Kidney (tissue), 14 donors: ENCODE results near the gene DCLRE1B. TPM values are rescaled to one million over a fixed set of nuclear protein-coding genes. Genes with fewer than 3 reads are reported as not detected.

Source experiments
- DNase-seq, 5 donors: peaks; one replicate each; pipeline ENCODE4 v3.0.0-alpha.2; 2013 to 2020
- FAIRE-seq: peaks from 2 replicates; lab custom pipeline; 2012; peaks lifted over from hg19 to GRCh38; lab: Jason Lieb, UNC
- H3K27ac ChIP-seq, 2 donors: one replicate each; pipeline ENCODE4 v1.7.0; 2013; ENCODE audit warnings: low read depth in 2 of 2, low read length in 2 of 2, inconsistent platforms in 1 of 2
- H3K27me3 ChIP-seq: one replicate; pipeline ENCODE4 v1.7.1; 2013; ENCODE audit warnings: low read length, inconsistent platforms; ENCODE audit not compliant: control insufficient read depth, insufficient read depth
- H3K36me3 ChIP-seq, 3 donors: one replicate each; pipeline versions ENCODE4 v1.7.0 to v1.7.1; 2013; ENCODE audit warnings: low read length in 3 of 3, control low read depth in 1 of 3, inconsistent platforms in 1 of 3; ENCODE audit not compliant: insufficient read depth in 3 of 3, control insufficient read depth in 2 of 3
- H3K4me1 ChIP-seq, 3 donors: one replicate each; pipeline versions ENCODE4 v1.7.0 to v1.7.1; 2013; ENCODE audit warnings: low read length in 3 of 3, inconsistent platforms in 1 of 3, low read depth in 1 of 3; ENCODE audit not compliant: control insufficient read depth in 2 of 3, insufficient read depth in 2 of 3
- H3K4me3 ChIP-seq, 3 donors: one replicate each; pipeline versions ENCODE4 v1.7.0 to v1.8.1; 2013; ENCODE audit warnings: low read length in 3 of 3, control low read depth in 1 of 3, inconsistent platforms in 1 of 3
- H3K9ac ChIP-seq, 3 donors: one replicate each; pipeline versions ENCODE4 v1.7.0 to v1.7.1; 2013; ENCODE audit warnings: low read length in 3 of 3, control low read depth in 1 of 3, inconsistent platforms in 1 of 3
- H3K9me3 ChIP-seq, 3 donors: one replicate each; pipeline versions ENCODE4 v1.7.0 to v1.7.1; 2013; ENCODE audit warnings: low read length in 3 of 3, control low read depth in 1 of 3, inconsistent platforms in 1 of 3; ENCODE audit not compliant: control insufficient read depth in 2 of 3, insufficient read depth in 1 of 3
- CTCF ChIP-seq: IDR thresholded peaks from 3 replicates; pipeline ENCODE4 v1.5.1; 2012; ENCODE audit warnings: mild to moderate bottlenecking, moderate library complexity, borderline replicate concordance; ENCODE audit not compliant: insufficient read depth; ENCODE audit errors: extremely low read depth
- intact Hi-C: fragments of 100-400 bp; cut with DNase I; formaldehyde crosslinking; loops from one replicate; pipeline ENCODE4 v1.11.1; 2022
- polyA plus RNA-seq: library from polyadenylated mRNA; stranded (reverse); fragments of 350-450 nt; fragmentation: Illumina TruSeq; extraction: RNeasy Lipid Tissue Mini Kit (QIAGEN cat#74804); gene quantifications from one replicate; pipeline ENCODE4 v1.2.3, GENCODE V29; 2014; ENCODE audit warnings: low read depth, low replicate concordance; ENCODE audit not compliant: insufficient read depth
- total RNA-seq: library from RNA; stranded (reverse); fragmentation: NEBNext Ultra II Directional; extraction: Animal tissue kit (Norgen Biotek cat#: 25700); gene quantifications from one replicate; pipeline ENCODE4 v1.2.1, GENCODE V29; 2021
- donor health status: control.
- donor health status: control.
- donor health status: control.
- donor health status: control.
- donor health status: control.
- donor health status: DM: yes; HTN: yes; CAD: no.
- donor health status: Normal renal cell carcinoma (clear cell type).

DCLRE1B gene
- total and polyA plus RNA-seq, 2 donors from 2014 or later, result 1.4 to 6.1 TPM

GRCh38 chr1:113857776-113858175, 47.4 kb upstream of the DCLRE1B start:
- Histone ChIP-seq H3K4me1 (no peaks in the 10 kb centered on the region), H3K9ac (no peak overlapping the region), H3K9me3 (no peaks in the 10 kb centered on the region), H3K4me3 (no peak overlapping the region), H3K27me3 (no peaks in the 10 kb centered on the region), H3K36me3 (no peaks in the 10 kb centered on the region), H3K27ac (no peak overlapping the region)
- no peak for FAIRE-seq
- no peak for TF ChIP-seq CTCF
- DNase-seq, result no peak
- intact Hi-C loops, result no loop called here

- no peaks in the 10 kb centered on the region for H3K27me3 ChIP-seq
- no peak overlapping the region for H3K9ac ChIP-seq
- H3K4me3 ChIP-seq, result no peak overlapping the region
- no peaks in the 10 kb centered on the region for H3K36me3 ChIP-seq
- no peak for TF ChIP-seq CTCF
- H3K27ac ChIP-seq, result no peak overlapping the region
- H3K4me1 ChIP-seq, result no peaks in the 10 kb centered on the region
- FAIRE-seq (no peak), DNase-seq (no peak)
- no peaks in the 10 kb centered on the region for H3K9me3 ChIP-seq
- intact Hi-C loops, result no loop called here
Observed at GRCh38 chr1:113858418-113858817, 46.7 kb upstream of the DCLRE1B start.

- H3K9me3 ChIP-seq, result no peaks in the 10 kb centered on the region
- intact Hi-C loops, result no loop called here
- no peaks in the 10 kb centered on the region for H3K4me1 ChIP-seq
- H3K36me3 ChIP-seq, result no peaks in the 10 kb centered on the region
- no peak for TF ChIP-seq CTCF
- no peak overlapping the region for H3K4me3 ChIP-seq
- H3K9ac ChIP-seq, result no peak overlapping the region
- H3K27me3 ChIP-seq, result no peaks in the 10 kb centered on the region
- no peak for FAIRE-seq
- no peak overlapping the region for H3K27ac ChIP-seq
- no peak for DNase-seq
Observed at GRCh38 chr1:113858982-113859381, 46.1 kb upstream of the DCLRE1B start.
